Stimulated activated naive CD4-positive, alpha-beta T cell (primary cell): ENCODE results near the gene YIF1B.
"Not testable (repeated sequence)": the region's sequence is repeated elsewhere in the genome, so short reads cannot be mapped to it uniquely, and the experiment has no call there.

Experiments
- DNase-seq, 6 experiments: peaks; one replicate each; lab custom pipeline; 2025; lab: John Stamatoyannopoulos, UW

YIF1B gene, protein sequence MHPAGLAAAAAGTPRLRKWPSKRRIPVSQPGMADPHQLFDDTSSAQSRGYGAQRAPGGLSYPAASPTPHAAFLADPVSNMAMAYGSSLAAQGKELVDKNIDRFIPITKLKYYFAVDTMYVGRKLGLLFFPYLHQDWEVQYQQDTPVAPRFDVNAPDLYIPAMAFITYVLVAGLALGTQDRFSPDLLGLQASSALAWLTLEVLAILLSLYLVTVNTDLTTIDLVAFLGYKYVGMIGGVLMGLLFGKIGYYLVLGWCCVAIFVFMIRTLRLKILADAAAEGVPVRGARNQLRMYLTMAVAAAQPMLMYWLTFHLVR

GRCh38 chr19:38315657-38316476 is at the start of gene YIF1B:
TSS of gene YIF1B (minus strand) at chr19:38315947. CDS start at chr19:38315917, 30 bp downstream.
- peak; percentile 92 to 96 (median 96) for DNase-seq

GRCh38 chr19:38362946-38363688 is 47.4 kb upstream of the YIF1B start:
- DNase-seq: not testable (repeated sequence)

DNA sequence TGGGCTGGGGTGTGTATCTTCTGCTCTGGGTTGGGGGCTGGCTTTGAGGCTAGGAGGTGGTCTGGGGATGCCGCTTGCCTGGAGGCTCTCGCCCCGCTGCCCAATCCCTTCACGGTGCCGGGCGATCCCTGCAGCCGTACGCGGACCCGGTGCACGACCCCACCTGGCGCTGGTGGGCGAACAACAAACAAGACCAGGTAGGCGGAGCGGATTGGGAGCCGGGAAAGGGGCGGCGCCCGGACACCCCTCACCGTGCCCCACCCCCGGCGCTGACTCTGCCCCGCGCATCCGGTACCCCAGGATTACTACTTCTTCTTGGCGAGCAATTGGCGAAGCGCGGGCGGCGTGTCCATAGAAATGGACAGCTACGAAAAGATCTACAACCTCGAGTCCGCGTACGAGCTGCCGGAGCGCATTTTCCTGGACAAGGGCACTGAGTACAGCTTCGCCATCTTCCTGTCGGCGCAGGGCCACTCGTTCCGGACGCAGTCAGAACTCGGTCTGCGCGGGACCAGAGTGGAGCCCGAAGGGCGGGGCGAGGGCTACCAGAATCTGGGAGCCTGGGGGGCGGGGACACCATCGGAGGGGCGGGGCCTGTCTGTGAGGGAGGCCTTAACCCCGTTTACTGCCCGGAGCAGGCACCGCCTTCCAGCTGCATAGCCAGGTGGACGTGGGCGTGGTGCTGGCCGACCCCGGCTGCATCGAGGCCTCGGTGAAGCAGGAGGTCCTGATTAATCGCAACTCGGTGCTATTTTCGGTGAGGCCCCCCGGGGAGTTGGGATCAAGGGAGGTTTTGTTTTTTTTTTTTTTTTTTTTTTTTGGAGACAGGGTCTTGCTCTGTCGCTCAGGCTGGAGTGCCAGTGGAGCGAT is 46.6 kb upstream of the YIF1B start:
- DNase-seq: peak in 5 of 6 experiments; percentile 22 to 59 (median 39)

DNA sequence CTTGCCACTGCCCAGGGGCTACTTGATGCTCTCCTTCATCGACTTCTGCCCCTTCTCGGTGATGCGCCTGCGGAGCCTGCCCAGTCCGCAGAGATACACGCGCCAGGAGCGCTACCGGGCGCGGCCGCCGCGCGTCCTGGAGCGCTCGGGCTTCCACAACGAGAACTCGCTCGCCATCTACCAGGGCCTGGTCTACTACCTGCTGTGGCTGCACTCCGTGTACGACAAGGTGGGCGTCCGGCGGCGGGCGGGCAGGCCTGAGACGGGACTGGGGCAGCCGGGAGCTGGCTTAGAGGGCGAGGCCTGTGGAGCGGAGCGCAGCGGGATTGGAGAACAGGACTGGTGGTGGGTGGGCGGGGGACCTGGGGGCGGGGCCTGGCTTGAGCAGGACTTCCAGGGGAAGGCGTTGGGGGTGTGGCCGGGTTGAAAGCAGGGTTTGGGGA is 45.9 kb upstream of the YIF1B start:
- DNase-seq: peak in 5 of 6 experiments; percentile 24 to 67 (median 46)

GRCh38 chr19:38360839-38361631 is 45.3 kb upstream of the YIF1B start:
- no peak for DNase-seq

- DNase-seq: no peak
Measured at GRCh38 chr19:38360351-38360750, 44.6 kb upstream of the YIF1B start.

- no peak for DNase-seq
Measured at GRCh38 chr19:38359242-38360021, 43.7 kb upstream of the YIF1B start.

- DNase-seq: no peak
Measured at GRCh38 chr19:38358071-38358470, 42.3 kb upstream of the YIF1B start.

- no peak for DNase-seq
Measured at GRCh38 chr19:38355728-38356725, 40.3 kb upstream of the YIF1B start.

GRCh38 chr19:38352611-38353010 is 36.9 kb upstream of the YIF1B start:
- DNase-seq: no peak

DNA sequence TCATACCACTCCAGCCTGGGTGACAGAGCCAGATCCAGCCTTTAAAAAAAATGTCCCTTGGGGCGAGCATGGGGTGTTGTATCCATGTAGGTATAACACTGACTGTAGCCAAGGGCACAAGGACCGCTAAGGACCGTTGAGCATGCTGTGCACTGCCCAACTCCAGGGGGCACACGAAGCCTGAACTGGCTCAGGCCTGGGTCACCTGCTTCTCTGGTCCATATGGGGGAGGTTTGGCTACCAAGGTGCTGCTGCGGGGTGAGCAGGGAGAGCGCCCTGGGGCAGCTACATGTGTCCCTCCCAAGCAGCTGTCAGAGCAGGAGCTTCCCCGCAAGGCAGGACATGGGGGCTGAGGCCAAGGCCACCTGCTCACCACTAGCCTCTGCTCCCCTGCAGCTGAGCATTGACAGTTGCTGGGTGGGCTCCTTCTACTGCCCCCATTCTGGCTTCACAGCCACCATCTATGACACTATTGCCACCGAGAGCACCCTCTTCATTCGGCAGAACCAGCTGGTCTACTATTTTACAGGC is 36.2 kb upstream of the YIF1B start:
- no peak for DNase-seq

DNA sequence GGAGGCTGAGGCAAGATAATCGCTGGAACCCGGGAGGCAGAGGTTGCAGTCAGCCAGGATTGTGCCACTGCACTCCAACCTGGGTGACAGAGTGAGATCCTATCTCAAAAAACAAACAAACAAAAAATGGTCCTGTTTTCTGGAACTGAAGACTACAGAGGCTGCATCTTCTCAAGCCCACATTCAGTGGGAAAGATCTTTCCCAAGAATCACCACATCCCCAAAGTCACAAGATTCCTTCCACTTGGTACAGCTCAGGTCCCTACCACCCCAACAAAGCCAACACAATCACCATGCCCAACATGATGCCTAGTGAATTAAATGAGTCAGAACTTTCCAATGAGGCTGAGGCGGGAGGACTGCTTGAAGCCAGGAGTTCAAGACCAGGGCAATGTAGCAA is 35.1 kb upstream of the YIF1B start:
- no peak for DNase-seq

- no peak for DNase-seq
Measured at GRCh38 chr19:38346837-38347236, 31.1 kb upstream of the YIF1B start.

DNA sequence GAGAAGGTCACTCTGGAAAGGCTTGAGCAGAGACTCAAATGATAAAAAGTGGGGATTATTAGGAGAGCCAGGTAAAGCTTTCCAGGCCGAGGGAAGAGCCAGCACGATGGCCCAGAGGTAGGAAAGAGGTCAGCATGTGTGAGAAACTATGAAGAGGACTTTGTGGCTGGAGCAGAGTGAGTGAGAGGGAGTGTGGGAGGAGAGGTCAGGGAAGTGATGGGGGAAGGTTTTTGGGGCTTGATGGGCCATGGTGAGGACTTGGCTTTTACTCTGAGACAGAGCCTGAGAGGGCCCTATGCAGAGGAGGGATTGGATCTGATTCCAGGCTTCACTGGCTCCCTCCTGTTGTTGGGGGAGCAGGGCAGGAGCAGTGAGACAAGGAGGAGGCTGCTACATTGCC is 25.2 kb upstream of the YIF1B start:
- no peak for DNase-seq

DNA sequence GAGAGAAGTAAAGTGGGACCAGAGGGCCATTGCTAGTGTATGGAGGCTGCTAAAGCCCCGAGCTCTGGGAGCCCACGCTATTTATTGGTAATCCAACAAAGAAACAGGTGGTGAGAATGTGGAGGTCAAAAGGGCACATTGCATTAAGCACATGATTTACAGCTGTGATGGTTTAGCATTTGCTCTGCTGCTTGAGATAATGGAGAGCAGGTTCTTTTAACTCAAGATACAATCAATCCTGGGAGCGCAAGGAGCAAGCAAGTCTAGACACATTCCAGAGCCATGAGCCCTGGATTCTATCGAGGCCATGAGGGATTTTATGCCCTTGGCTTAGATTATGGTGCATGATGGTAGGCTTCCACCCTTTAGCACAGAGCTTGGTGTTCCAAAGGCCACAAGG is 23.3 kb upstream of the YIF1B start:
- not testable (repeated sequence) for DNase-seq

GRCh38 chr19:38337360-38337653 is 21.6 kb upstream of the YIF1B start:
- no peak for DNase-seq

DNA sequence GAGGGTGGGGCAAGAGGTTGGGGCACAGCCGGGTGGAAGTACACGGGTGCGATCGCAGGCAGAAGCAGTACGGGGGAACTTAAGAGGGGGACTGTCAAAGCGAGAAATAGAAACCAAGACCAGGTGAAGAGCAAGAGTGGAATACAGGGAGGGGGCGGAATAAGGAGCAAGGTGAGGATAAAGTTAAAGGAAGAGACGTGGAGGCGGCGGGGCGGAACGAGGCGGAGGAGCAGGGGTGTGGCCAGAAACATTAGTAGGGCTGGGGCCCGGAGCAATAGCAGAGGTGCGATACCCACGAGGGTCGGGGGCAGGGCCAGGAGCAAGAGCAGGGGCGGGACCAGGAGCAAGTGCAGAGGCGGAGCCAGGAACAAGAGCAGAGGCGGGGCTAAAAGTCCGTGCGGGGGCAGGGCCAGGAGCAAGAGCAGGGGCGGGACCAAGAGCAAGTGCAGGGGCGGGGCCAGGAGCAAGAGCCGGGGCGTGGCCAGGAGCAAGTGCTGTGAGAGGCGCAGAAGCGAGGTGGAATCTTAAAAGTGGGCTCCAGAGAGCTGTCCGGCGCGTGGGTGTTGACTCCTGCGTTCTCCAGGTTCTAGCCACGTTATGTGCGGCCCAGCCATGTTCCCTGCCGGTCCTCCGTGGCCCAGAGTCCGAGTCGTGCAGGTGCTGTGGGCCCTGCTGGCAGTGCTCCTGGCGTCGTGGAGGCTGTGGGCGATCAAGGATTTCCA is 21.1 kb upstream of the YIF1B start:
- peak; percentile 90 to 96 (median 95) for DNase-seq
